ENCODE measurements around the gene UPF3B.
"Not testable (repeated sequence)": the region's sequence is repeated elsewhere in the genome, so short reads cannot be mapped to it uniquely, and the experiment has no call there.

Gene UPF3B

GRCh38 chrX:119821703-119822102 is 31.1 kb downstream of the UPF3B start:
- DNase-seq, result peak; percentile 76 to 92 (median 87)
- H3K36me3 ChIP-seq (ENCODE audit: control insufficient read depth in 4 of 4, insufficient read depth in 4 of 4, low read length in 3 of 4); H3K4me3 ChIP-seq (ENCODE audit: control insufficient read depth in 1 of 7, extremely low read depth in 1 of 7, insufficient read depth in 4 of 7, low read depth in 2 of 7, low read length in 6 of 7); POLR2A ChIA-PET; H3K27me3 ChIP-seq (replicated peaks in 2 of 5; ENCODE audit: control insufficient read depth in 4 of 5, insufficient read depth in 5 of 5, low read length in 4 of 5); H3K9me3 ChIP-seq (ENCODE audit: control extremely low read depth in 1 of 5, control insufficient read depth in 4 of 5, insufficient read depth in 2 of 5, low read depth in 1 of 5, low read length in 4 of 5): not testable (repeated sequence)
- CTCF ChIA-PET, result interaction anchor here (1.3 kb wide), 1 partner anchor 21 kb away, joined by 5 read pairs; no protein-coding TSS in a partner anchor
- WGBS (ENCODE audit: insufficient coverage), result no CpG with 5 or more reads among the region's 3 CpGs
- peaks cover 0 to 11% (median 5%) of the 10 kb centered on the region in 4 experiments for H3K4me1 ChIP-seq (ENCODE audit: control extremely low read depth in 1 of 4, control insufficient read depth in 4 of 4, insufficient read depth in 4 of 4, low read length in 3 of 4)
- H3K27ac ChIP-seq (ENCODE audit: insufficient read depth in 1 of 2, low read depth in 1 of 2, low read length in 2 of 2, poor library complexity in 1 of 2, severe bottlenecking in 2 of 2), result peak overlapping the region in 1 of 2 experiments; percentile 73

GRCh38 chrX:119817130-119817690 is 35.6 kb downstream of the UPF3B start:
- Histone ChIP-seq H3K4me1 (ENCODE audit: control extremely low read depth in 1 of 4, control insufficient read depth in 4 of 4, insufficient read depth in 4 of 4, low read length in 3 of 4) (peaks cover 0 to 9% (median 4%) of the 10 kb centered on the region in 4 experiments), H3K36me3 (ENCODE audit: control insufficient read depth in 4 of 4, insufficient read depth in 4 of 4, low read length in 3 of 4) (no peaks in the 10 kb centered on the region), H3K27me3 (replicated peaks in 2 of 5; ENCODE audit: control insufficient read depth in 4 of 5, insufficient read depth in 5 of 5, low read length in 4 of 5) (no peaks in the 10 kb centered on the region), H3K4me3 (ENCODE audit: control insufficient read depth in 1 of 7, extremely low read depth in 1 of 7, insufficient read depth in 4 of 7, low read depth in 2 of 7, low read length in 6 of 7) (no peak overlapping the region), H3K9me3 (ENCODE audit: control extremely low read depth in 1 of 5, control insufficient read depth in 4 of 5, insufficient read depth in 2 of 5, low read depth in 1 of 5, low read length in 4 of 5) (no peaks in the 10 kb centered on the region), H3K27ac (ENCODE audit: insufficient read depth in 1 of 2, low read depth in 1 of 2, low read length in 2 of 2, poor library complexity in 1 of 2, severe bottlenecking in 2 of 2) (no peak overlapping the region)
- POLR2A ChIA-PET, result no interaction called here
- WGBS (ENCODE audit: insufficient coverage), result 92% methylated on average over 3 of the region's 6 CpGs
- CTCF ChIA-PET, result interaction anchor here (0.9 kb wide), 1 partner anchor 39 kb away, joined by 3 read pairs; no protein-coding TSS in a partner anchor
- DNase-seq, result no peak

DNA sequence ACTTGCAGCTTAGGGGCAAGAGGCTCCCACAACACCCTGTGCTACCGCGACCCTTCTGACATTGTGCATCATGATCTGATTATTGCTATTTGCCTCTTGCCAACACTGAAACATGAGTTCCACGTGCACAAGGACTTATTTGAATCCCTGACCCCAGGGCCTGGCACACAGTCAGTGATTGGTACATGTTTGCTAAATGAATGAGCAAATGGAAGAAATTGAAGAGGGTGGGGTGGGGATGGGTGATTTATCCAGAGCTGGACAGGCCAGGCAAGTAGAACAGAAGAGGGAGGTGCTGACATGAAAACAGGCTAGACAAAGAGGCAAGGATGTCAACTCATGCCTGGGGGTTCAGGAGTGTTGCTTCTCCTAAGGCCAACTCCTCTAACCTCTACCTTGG is 36.5 kb downstream of the UPF3B start:
- H3K36me3 ChIP-seq (ENCODE audit: control insufficient read depth in 4 of 4, insufficient read depth in 4 of 4, low read length in 3 of 4), result no peaks in the 10 kb centered on the region
- DNase-seq, result no peak
- no peak overlapping the region for H3K27ac ChIP-seq (ENCODE audit: insufficient read depth in 1 of 2, low read depth in 1 of 2, low read length in 2 of 2, poor library complexity in 1 of 2, severe bottlenecking in 2 of 2)
- CTCF ChIA-PET, result interaction anchor here (0.9 kb wide), 1 partner anchor 40 kb away, joined by 3 read pairs; no protein-coding TSS in a partner anchor
- POLR2A ChIA-PET, result no interaction called here
- H3K4me3 ChIP-seq (ENCODE audit: control insufficient read depth in 1 of 7, extremely low read depth in 1 of 7, insufficient read depth in 4 of 7, low read depth in 2 of 7, low read length in 6 of 7), result no peak overlapping the region
- H3K27me3 ChIP-seq (replicated peaks in 2 of 5; ENCODE audit: control insufficient read depth in 4 of 5, insufficient read depth in 5 of 5, low read length in 4 of 5), result no peaks in the 10 kb centered on the region
- H3K4me1 ChIP-seq (ENCODE audit: control extremely low read depth in 1 of 4, control insufficient read depth in 4 of 4, insufficient read depth in 4 of 4, low read length in 3 of 4), result peaks cover 0 to 3% (median 2%) of the 10 kb centered on the region in 4 experiments
- WGBS (ENCODE audit: insufficient coverage), result 82% methylated on average over 3 of the region's 3 CpGs
- no peaks in the 10 kb centered on the region for H3K9me3 ChIP-seq (ENCODE audit: control extremely low read depth in 1 of 5, control insufficient read depth in 4 of 5, insufficient read depth in 2 of 5, low read depth in 1 of 5, low read length in 4 of 5)

- ChIA-PET POLR2A (no interaction called here), CTCF (no interaction called here)
- Histone ChIP-seq H3K4me1 (ENCODE audit: control extremely low read depth in 1 of 4, control insufficient read depth in 4 of 4, insufficient read depth in 4 of 4, low read length in 3 of 4) (no peaks in the 10 kb centered on the region), H3K27ac (ENCODE audit: insufficient read depth in 1 of 2, low read depth in 1 of 2, low read length in 2 of 2, poor library complexity in 1 of 2, severe bottlenecking in 2 of 2) (no peak overlapping the region), H3K27me3 (replicated peaks in 2 of 5; ENCODE audit: control insufficient read depth in 4 of 5, insufficient read depth in 5 of 5, low read length in 4 of 5) (no peaks in the 10 kb centered on the region), H3K36me3 (ENCODE audit: control insufficient read depth in 4 of 4, insufficient read depth in 4 of 4, low read length in 3 of 4) (no peaks in the 10 kb centered on the region), H3K4me3 (ENCODE audit: control insufficient read depth in 1 of 7, extremely low read depth in 1 of 7, insufficient read depth in 4 of 7, low read depth in 2 of 7, low read length in 6 of 7) (no peak overlapping the region), H3K9me3 (ENCODE audit: control extremely low read depth in 1 of 5, control insufficient read depth in 4 of 5, insufficient read depth in 2 of 5, low read depth in 1 of 5, low read length in 4 of 5) (peaks cover 0 to 3% (median 0%) of the 10 kb centered on the region in 5 experiments)
- WGBS (ENCODE audit: insufficient coverage), result 83% methylated on average over 1 of the region's 1 CpG
- DNase-seq, result peak in 2 of 3 donors; percentile 40 to 58
These were observed 43.5 kb downstream of the UPF3B start for GRCh38 chrX:119809185-119809666.

- POLR2A ChIA-PET; H3K27me3 ChIP-seq (replicated peaks in 2 of 5; ENCODE audit: control insufficient read depth in 4 of 5, insufficient read depth in 5 of 5, low read length in 4 of 5); H3K27ac ChIP-seq (ENCODE audit: insufficient read depth in 1 of 2, low read depth in 1 of 2, low read length in 2 of 2, poor library complexity in 1 of 2, severe bottlenecking in 2 of 2); DNase-seq; H3K4me1 ChIP-seq (ENCODE audit: control extremely low read depth in 1 of 4, control insufficient read depth in 4 of 4, insufficient read depth in 4 of 4, low read length in 3 of 4); CTCF ChIA-PET; H3K9me3 ChIP-seq (ENCODE audit: control extremely low read depth in 1 of 5, control insufficient read depth in 4 of 5, insufficient read depth in 2 of 5, low read depth in 1 of 5, low read length in 4 of 5); H3K36me3 ChIP-seq (ENCODE audit: control insufficient read depth in 4 of 4, insufficient read depth in 4 of 4, low read length in 3 of 4); H3K4me3 ChIP-seq (ENCODE audit: control insufficient read depth in 1 of 7, extremely low read depth in 1 of 7, insufficient read depth in 4 of 7, low read depth in 2 of 7, low read length in 6 of 7): not testable (repeated sequence)
- WGBS (ENCODE audit: insufficient coverage), result no CpG with 5 or more reads among the region's 4 CpGs
These were observed 44.3 kb downstream of the UPF3B start for GRCh38 chrX:119808461-119808860.

DNA sequence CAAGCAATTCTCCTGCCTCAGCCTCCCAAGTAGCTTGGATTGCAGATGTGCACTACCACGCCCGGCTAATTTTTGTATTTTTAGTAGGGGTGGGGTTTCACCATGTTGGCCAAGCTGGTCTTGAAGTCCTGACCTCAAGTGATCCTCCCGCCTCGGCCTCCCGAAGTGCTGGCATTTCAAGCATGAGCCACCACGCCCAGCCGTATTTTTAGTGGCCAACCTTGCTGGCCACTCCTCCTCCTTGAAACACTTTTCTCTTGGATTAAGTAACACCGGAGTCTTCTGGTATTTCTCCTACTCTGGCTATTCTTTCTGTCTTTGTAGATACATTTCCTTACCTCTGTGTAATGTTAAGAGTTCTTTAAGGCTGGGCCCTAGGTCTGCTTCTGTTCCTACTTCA is 50.2 kb downstream of the UPF3B start:
- Histone ChIP-seq H3K4me3 (ENCODE audit: control insufficient read depth in 1 of 7, extremely low read depth in 1 of 7, insufficient read depth in 4 of 7, low read depth in 2 of 7, low read length in 6 of 7) (no peak overlapping the region), H3K27me3 (replicated peaks in 2 of 5; ENCODE audit: control insufficient read depth in 4 of 5, insufficient read depth in 5 of 5, low read length in 4 of 5) (no peaks in the 10 kb centered on the region), H3K36me3 (ENCODE audit: control insufficient read depth in 4 of 4, insufficient read depth in 4 of 4, low read length in 3 of 4) (no peaks in the 10 kb centered on the region), H3K4me1 (ENCODE audit: control extremely low read depth in 1 of 4, control insufficient read depth in 4 of 4, insufficient read depth in 4 of 4, low read length in 3 of 4) (no peaks in the 10 kb centered on the region), H3K9me3 (ENCODE audit: control extremely low read depth in 1 of 5, control insufficient read depth in 4 of 5, insufficient read depth in 2 of 5, low read depth in 1 of 5, low read length in 4 of 5) (no peaks in the 10 kb centered on the region), H3K27ac (ENCODE audit: insufficient read depth in 1 of 2, low read depth in 1 of 2, low read length in 2 of 2, poor library complexity in 1 of 2, severe bottlenecking in 2 of 2) (no peak overlapping the region)
- DNase-seq, result no peak
- 100% methylated on average over 5 of the region's 8 CpGs for WGBS (ENCODE audit: insufficient coverage)
- ChIA-PET CTCF (no interaction called here), POLR2A (no interaction called here)

DNA sequence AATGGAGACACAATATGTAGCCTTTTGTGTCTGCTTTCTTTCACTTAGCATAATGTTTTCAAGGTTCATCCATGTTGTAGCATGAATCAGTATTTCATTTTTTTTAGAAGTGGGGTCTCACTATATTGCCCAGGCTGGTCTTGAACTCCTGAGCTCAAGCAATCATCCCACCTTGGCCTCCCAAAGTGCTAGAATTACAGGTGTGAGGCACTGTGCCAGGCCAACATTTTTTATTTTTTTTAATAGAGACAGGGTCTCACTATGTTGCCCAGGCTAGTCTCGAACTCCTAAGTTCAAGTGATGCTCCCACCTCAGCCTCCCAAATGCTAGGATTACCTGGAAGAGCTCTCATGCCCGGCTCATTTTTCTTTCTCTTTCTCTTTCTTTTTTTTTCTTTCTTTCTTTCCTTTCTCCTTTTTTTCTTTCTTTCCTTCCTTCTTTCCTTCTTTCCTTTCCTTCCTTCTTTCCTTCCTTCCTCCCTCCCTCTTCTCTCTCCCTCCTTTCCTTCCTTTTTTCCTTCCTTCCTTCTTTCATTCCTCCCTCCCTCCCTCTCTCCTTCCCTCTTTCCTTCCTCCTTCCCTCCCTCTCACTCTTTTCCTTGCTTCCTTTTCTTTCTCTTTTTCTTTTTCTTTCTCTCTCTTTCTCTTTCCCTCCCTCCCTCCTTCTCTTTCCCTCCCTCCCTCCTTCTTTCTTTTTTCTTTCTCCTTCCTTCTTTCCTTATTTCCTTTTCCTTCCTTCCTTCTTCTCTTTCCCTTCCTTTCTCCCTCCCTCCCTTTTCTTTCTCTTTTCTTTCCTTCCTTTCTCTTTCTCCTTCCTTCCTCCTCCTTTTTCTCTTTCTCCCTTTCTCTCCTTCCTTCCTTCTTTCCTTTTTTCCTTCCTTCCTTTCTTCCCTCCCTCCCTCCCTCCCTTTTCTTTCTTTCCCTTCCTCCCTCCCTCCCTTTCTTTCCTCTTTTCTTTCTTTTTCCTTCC is 51.2 kb downstream of the UPF3B start:
- H3K27ac ChIP-seq (ENCODE audit: insufficient read depth in 1 of 2, low read depth in 1 of 2, low read length in 2 of 2, poor library complexity in 1 of 2, severe bottlenecking in 2 of 2), result no peak overlapping the region
- no peak overlapping the region for H3K4me3 ChIP-seq (ENCODE audit: control insufficient read depth in 1 of 7, extremely low read depth in 1 of 7, insufficient read depth in 4 of 7, low read depth in 2 of 7, low read length in 6 of 7)
- no peaks in the 10 kb centered on the region for H3K27me3 ChIP-seq (replicated peaks in 2 of 5; ENCODE audit: control insufficient read depth in 4 of 5, insufficient read depth in 5 of 5, low read length in 4 of 5)
- no peaks in the 10 kb centered on the region for H3K4me1 ChIP-seq (ENCODE audit: control extremely low read depth in 1 of 4, control insufficient read depth in 4 of 4, insufficient read depth in 4 of 4, low read length in 3 of 4)
- CTCF ChIA-PET, result no interaction called here
- WGBS (ENCODE audit: insufficient coverage), result 89% methylated on average over 2 of the region's 2 CpGs
- DNase-seq, result no peak
- no peaks in the 10 kb centered on the region for H3K9me3 ChIP-seq (ENCODE audit: control extremely low read depth in 1 of 5, control insufficient read depth in 4 of 5, insufficient read depth in 2 of 5, low read depth in 1 of 5, low read length in 4 of 5)
- POLR2A ChIA-PET, result no interaction called here
- no peaks in the 10 kb centered on the region for H3K36me3 ChIP-seq (ENCODE audit: control insufficient read depth in 4 of 4, insufficient read depth in 4 of 4, low read length in 3 of 4)

Data from common myeloid progenitor, CD34-positive (primary cell).